ENCODE data around the gene SFMBT2. TPM values are rescaled to one million over a fixed set of nuclear protein-coding genes. Genes with fewer than 3 reads are reported as not detected.

The SFMBT2 gene
- total RNA-seq, 2 experiments from 2014 or later, result 50.6 to 52.4 TPM

DNA sequence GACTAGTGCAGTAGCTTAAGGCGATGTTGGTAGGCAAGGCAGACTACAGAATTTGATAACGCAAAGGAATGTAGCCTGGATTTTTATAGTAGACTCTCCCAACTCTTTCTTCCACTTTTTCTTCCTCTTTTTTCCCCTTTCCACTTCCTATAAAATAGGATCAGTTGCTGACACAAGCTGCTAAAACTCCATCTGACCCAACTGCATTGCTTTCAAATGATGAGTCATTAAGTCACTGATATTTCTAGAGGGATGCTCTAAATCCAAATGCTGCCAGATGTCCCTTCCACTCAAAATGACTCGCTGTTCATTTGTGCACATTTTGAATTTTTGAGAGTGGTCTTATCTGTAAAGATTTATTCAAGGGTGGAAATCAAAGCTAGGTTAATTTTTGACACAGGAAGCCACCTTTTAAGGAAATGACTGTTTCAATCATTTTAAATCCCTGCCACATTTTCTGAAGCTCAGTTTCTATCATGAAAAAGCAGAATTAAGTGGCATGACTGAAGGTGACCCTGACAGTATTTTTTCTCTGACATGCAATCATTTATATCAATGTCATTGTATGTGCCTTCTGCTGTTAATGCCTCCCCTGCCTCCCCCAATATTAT, 25.8 kb upstream of the SFMBT2 start:
- POLR2A ChIA-PET, result interaction anchor here (0.9 to 2.1 kb wide), 2 partner anchors 10 to 25 kb away, joined by 3 to 6 read pairs; partner anchors contain the start of gene SFMBT2

DNA sequence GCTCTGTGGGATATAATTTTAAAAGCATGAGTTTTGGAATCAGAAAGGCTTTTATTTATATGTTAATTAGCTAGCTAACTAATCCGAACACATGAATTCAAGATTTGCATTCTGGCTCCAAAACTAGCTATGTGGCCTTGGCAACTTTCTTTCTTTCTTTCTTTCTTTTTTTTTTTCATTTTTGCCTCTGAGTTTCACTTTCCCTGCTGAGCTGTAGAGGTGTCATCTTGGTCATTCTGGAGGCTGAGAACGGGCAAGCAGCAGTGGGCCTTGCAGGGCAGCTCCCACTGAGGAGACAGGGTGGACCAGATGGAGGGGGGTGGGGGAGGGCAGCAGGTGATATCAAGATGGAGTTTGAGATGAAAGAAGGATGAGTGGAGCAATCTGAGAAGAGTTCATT, 24.8 kb upstream of the SFMBT2 start:
- POLR2A ChIA-PET, result interaction anchor here (2.1 kb wide), 1 partner anchor 25 kb away, joined by 6 read pairs; the partner anchor contains the start of gene SFMBT2
- Mint-ChIP-seq H3K27me3 (peaks cover 25% of the 10 kb centered on the region), H3K4me1 (peaks cover 14% of the 10 kb centered on the region), H3K36me3 (peaks cover 2% of the 10 kb centered on the region), H3K27ac (peak overlapping the region; percentile 37), H3K4me3 (no peak overlapping the region), H3K9me3 (peaks cover 1% of the 10 kb centered on the region)
- DNase-seq (no peak), ATAC-seq (ENCODE audit: low read depth) (no peak)

More for the DNA sequence above, 25.8 kb upstream of the SFMBT2 start:
- H3K9me3 Mint-ChIP-seq, result peaks cover 1% of the 10 kb centered on the region
- ATAC-seq (ENCODE audit: low read depth), result no peak
- peaks cover 2% of the 10 kb centered on the region for H3K36me3 Mint-ChIP-seq
- no peak for DNase-seq
- no peak overlapping the region for H3K27ac Mint-ChIP-seq
- peaks cover 25% of the 10 kb centered on the region for H3K27me3 Mint-ChIP-seq
- H3K4me1 Mint-ChIP-seq, result peaks cover 13% of the 10 kb centered on the region
- peak overlapping the region; percentile 22 for H3K4me3 Mint-ChIP-seq

DNA sequence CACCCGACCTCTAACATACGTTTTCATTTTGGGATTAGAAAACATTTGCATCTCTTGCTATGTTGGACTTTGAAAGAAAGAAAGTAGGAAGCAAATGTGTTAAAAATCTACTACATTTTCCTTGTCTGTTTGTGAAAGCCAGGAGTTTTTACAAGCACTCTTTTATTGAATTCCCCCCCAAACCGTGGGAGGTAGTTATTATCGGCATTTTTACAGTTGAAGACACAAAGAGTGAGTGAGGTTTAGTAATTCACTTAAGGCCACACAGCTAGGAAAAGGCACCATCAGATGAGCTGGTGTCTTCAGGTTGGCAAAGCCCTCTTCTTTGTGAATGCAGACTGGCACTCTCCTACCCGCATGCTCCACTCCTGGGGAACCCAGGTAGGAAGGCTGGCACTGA, 23.5 kb upstream of the SFMBT2 start:
- Mint-ChIP-seq H3K4me1 (peaks cover 14% of the 10 kb centered on the region), H3K27me3 (peaks cover 22% of the 10 kb centered on the region), H3K36me3 (peaks cover 2% of the 10 kb centered on the region), H3K27ac (no peak overlapping the region), H3K4me3 (no peak overlapping the region), H3K9me3 (peaks cover 1% of the 10 kb centered on the region)
- DNase-seq, result no peak
- ATAC-seq (ENCODE audit: low read depth), result no peak
- POLR2A ChIA-PET, result interaction anchor here (0.6 to 0.7 kb wide), 2 partner anchors 64 to 809 kb away, joined by 4 to 5 read pairs; no protein-coding TSS in a partner anchor

DNA sequence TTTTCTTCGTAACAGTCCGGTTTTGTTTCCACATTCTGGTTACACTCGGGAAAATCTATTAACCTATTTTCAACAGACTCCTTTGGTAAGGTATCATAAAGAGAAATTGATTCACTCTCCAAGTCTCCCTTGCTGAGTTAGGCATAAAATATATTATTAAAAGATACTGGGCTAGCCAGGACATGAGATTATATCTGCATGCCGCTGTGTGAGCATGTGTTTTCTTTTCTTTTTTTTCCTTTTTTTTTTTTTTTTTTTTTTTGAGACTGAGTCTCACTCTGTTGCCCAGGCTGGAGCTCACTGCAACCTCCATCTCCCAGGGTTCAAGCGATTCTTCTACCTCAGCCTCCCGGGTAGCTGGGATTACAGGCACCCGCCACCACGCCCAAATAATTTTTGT, 23.0 kb upstream of the SFMBT2 start:
- Mint-ChIP-seq H3K4me1 (peaks cover 14% of the 10 kb centered on the region), H3K27ac (no peak overlapping the region), H3K36me3 (peaks cover 2% of the 10 kb centered on the region), H3K9me3 (peaks cover 1% of the 10 kb centered on the region), H3K27me3 (peaks cover 22% of the 10 kb centered on the region), H3K4me3 (no peak overlapping the region)
- ATAC-seq (ENCODE audit: low read depth), result no peak
- POLR2A ChIA-PET, result interaction anchor here (0.6 to 0.7 kb wide), 2 partner anchors 65 to 809 kb away, joined by 4 to 5 read pairs; no protein-coding TSS in a partner anchor
- DNase-seq, result no peak

DNA sequence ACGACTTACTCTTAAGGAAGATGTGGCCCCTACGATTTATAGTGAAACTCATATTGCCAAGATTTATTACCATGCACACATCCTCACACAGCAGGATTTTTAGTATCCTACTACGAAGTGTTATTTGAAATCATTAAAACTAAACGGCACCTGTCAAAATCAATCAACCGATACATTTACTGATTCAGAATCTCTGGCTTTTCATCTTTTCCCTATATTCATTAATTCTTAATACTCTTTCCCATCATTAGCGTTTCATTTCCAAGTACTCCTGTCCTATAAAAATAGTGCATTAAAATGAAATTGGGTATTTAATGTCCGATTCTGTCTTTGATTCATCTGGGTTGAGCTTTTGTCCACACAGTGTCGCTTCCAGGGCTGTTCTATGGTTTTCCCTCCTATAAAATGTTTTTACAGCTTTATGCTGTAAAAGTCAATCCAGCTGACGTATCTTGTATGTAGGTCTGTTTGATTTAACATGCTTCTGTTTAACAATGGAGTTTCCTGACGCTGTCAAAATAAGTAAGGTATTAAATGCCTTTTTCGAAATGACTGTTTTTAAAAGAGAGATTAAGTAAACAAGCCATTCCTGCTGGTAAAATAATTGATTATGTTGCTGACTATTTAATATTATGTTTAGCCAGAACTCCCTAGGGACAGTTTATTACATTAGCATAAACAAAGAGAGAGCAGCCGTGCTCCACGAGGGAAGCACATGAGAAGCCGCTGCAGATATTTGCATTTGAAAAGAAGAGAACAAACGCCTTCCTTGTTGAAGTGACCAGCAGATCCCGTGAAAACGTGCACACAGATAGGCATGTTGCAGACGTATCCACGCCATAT, 22.3 kb upstream of the SFMBT2 start:
- POLR2A ChIA-PET, result no interaction called here
- peaks cover 2% of the 10 kb centered on the region for H3K36me3 Mint-ChIP-seq
- H3K4me3 Mint-ChIP-seq, result no peak overlapping the region
- peaks cover 14% of the 10 kb centered on the region for H3K4me1 Mint-ChIP-seq
- ATAC-seq (ENCODE audit: low read depth) (no peak), DNase-seq (no peak)
- peaks cover 17% of the 10 kb centered on the region for H3K27me3 Mint-ChIP-seq
- H3K27ac Mint-ChIP-seq, result no peak overlapping the region
- H3K9me3 Mint-ChIP-seq, result peaks cover 1% of the 10 kb centered on the region

DNA sequence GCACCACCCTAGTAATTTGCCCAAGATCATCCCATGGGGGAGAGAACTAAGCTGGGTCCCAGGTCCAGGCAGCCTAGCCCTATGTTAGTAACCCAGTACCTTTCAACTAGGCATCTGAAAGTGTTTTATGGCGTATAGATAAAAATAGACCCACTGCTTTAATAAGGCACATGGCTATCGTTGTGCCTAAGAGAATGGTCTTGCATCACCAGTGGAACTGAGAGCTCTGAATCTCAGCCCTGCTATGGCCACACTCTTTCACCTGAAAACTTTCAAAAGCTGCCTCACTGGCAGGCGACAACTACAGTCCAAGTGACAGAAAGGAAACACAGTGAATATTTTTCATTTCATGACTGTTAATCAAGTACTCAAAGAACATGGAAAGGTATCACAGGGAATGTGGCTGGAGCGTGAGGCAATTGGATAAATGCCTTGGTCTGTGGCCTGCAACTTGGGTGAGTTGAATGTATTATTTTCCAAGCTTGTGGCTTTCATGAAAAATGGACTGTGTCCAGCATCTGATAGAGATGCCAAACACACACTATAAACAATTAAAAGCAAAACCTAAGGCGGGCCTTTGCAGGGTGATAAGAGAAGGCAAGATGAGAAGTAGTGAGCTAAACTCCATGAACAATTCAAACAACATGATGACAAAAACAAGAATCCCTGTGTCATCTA, 18.0 kb upstream of the SFMBT2 start:
- Mint-ChIP-seq H3K36me3 (no peaks in the 10 kb centered on the region), H3K27ac (no peak overlapping the region), H3K9me3 (peaks cover 1% of the 10 kb centered on the region), H3K4me3 (no peak overlapping the region), H3K4me1 (peaks cover 15% of the 10 kb centered on the region), H3K27me3 (peaks cover 17% of the 10 kb centered on the region)
- POLR2A ChIA-PET, result interaction anchor here (0.8 kb wide), 1 partner anchor 55 kb away, joined by 3 read pairs; no protein-coding TSS in a partner anchor
- ATAC-seq (ENCODE audit: low read depth), result no peak
- no peak for DNase-seq

DNA sequence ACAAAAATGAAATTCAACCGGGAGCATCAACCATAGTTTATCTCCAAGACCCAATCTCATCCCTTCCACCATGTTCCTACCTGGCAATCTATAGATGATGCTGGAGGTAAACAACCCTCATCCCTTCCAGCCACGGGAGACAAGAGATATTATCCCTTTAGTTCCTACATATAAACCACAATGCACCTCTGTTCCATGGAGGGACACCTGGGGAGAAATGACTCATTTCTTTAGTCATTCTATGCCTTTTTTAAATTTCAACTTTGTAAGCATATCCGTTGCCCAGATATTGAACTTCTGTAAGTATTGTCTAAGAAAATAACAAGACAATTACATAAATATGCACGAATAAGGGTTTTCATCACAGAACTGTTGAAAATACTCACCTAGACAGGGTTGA, 15.5 kb upstream of the SFMBT2 start:
- Mint-ChIP-seq H3K27ac (no peak overlapping the region), H3K4me1 (peaks cover 13% of the 10 kb centered on the region), H3K36me3 (no peaks in the 10 kb centered on the region), H3K4me3 (no peak overlapping the region), H3K9me3 (peaks cover 1% of the 10 kb centered on the region), H3K27me3 (peaks cover 4% of the 10 kb centered on the region)
- DNase-seq (no peak), ATAC-seq (ENCODE audit: low read depth) (no peak)
- POLR2A ChIA-PET, result interaction anchor here (2.9 kb wide), 1 partner anchor 15 kb away, joined by 13 read pairs; the partner anchor contains the start of gene SFMBT2

DNA sequence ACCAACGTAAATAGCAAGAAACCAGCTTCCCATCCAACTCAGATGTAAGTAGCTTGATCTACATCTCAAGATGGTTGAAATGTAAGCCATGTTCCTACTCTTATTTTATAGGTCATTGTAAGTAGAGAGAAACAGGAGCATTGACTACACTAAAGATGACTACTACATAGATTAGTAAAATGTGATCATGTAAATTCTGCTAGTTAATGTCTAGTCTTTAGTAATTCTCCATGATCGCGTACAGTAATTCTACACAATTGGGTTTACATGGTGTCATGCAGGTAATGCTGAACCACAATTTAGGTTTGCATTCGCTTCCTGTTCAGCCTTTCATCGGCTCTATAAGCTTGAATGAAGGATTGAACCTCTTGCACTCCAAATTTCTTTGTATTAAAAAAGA, 14.9 kb upstream of the SFMBT2 start:
- POLR2A ChIA-PET, result interaction anchor here (0.6 to 2.9 kb wide), 2 partner anchors 14 to 1238 kb away, joined by 3 to 13 read pairs; partner anchors contain the start of gene SFMBT2
- ATAC-seq (ENCODE audit: low read depth), result no peak
- DNase-seq, result no peak
- H3K9me3 Mint-ChIP-seq, result peaks cover 1% of the 10 kb centered on the region
- peak overlapping the region; percentile 20 for H3K27ac Mint-ChIP-seq
- no peak overlapping the region for H3K4me3 Mint-ChIP-seq
- peaks cover 13% of the 10 kb centered on the region for H3K4me1 Mint-ChIP-seq
- H3K36me3 Mint-ChIP-seq, result no peaks in the 10 kb centered on the region
- H3K27me3 Mint-ChIP-seq, result peaks cover 7% of the 10 kb centered on the region

DNA sequence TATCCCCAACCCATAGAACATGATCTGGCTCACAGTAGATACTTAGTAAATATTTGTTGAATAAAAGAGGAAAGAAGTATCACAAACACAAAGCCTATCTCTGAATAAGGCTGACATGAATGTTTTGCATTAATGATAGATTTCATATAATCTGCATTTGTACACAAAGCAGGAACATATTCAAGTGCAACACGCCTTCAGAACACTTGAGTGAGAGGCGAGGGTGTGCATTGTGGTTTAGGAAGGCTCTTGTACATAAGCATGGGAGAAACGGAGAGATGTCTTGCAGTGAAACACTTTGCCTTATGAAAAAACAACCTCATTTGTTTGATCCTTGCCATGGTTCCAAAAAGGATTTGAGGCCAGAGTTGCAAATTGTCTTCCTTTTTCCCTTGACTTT, 14.1 kb upstream of the SFMBT2 start:
- H3K27ac Mint-ChIP-seq, result no peak overlapping the region
- POLR2A ChIA-PET, result interaction anchor here (2.9 kb wide), 1 partner anchor 13 kb away, joined by 13 read pairs; the partner anchor contains the start of gene SFMBT2

DNA sequence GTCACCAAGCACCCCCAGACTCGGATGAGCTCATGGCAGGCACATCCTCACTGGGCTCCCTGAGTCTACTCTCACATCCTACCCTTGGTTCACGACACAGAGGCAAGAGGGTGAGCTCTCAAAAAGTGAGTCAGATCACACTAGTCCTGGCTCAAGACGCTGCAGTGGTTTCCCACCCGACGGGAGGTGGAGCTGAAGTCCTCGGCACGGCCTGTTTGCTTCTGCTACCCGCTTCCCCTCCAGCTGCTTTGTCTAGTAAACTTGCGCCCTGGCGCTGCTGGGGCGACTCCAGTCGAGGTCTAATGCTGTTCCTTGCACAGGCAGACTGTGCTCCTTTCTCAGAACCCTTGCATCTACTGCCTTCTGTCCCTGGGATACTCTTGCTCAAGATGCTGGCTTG, 13.5 kb upstream of the SFMBT2 start:
- Mint-ChIP-seq H3K27ac (no peak overlapping the region), H3K9me3 (peaks cover 1% of the 10 kb centered on the region), H3K4me3 (no peak overlapping the region), H3K36me3 (no peaks in the 10 kb centered on the region), H3K4me1 (peaks cover 19% of the 10 kb centered on the region), H3K27me3 (peaks cover 7% of the 10 kb centered on the region)
- ATAC-seq (ENCODE audit: low read depth) (peak; percentile 84), DNase-seq (no peak)
- POLR2A ChIA-PET, result interaction anchor here (0.5 to 2.9 kb wide), 2 partner anchors 13 to 23 kb away, joined by 3 to 13 read pairs; partner anchors contain the start of gene SFMBT2

More for the DNA sequence above, 14.1 kb upstream of the SFMBT2 start:
- peaks cover 7% of the 10 kb centered on the region for H3K27me3 Mint-ChIP-seq
- ATAC-seq (ENCODE audit: low read depth) (no peak), DNase-seq (no peak)
- peaks cover 1% of the 10 kb centered on the region for H3K9me3 Mint-ChIP-seq
- no peaks in the 10 kb centered on the region for H3K36me3 Mint-ChIP-seq
- no peak overlapping the region for H3K4me3 Mint-ChIP-seq
- H3K4me1 Mint-ChIP-seq, result peaks cover 15% of the 10 kb centered on the region

DNA sequence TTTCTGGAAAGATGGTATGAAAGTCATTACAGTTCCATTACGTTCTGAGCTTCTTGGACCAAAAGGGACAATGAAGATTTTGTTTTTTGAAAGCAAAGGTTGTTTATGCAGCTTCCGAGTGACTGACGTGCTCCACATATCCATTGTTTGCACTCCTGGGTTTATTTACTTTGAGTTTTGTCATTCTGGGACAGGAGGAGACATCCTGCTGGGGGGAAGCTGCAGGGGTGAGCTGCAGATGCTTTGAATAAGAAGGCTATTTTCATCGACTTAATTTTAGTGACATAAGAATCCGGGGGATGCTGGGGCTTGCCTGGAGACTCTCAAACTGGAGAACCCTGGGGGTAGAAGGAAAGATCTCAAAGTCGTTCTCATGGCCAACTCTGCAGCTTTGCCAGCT, 12.7 kb upstream of the SFMBT2 start:
- no peak overlapping the region for H3K27ac Mint-ChIP-seq
- ATAC-seq (ENCODE audit: low read depth), result no peak
- no peaks in the 10 kb centered on the region for H3K36me3 Mint-ChIP-seq
- DNase-seq, result no peak
- POLR2A ChIA-PET, result interaction anchor here (2.9 kb wide), 1 partner anchor 12 kb away, joined by 13 read pairs; the partner anchor contains the start of gene SFMBT2
- H3K4me3 Mint-ChIP-seq, result no peak overlapping the region
- peaks cover 7% of the 10 kb centered on the region for H3K27me3 Mint-ChIP-seq
- H3K4me1 Mint-ChIP-seq, result peaks cover 24% of the 10 kb centered on the region
- peaks cover 1% of the 10 kb centered on the region for H3K9me3 Mint-ChIP-seq

DNA sequence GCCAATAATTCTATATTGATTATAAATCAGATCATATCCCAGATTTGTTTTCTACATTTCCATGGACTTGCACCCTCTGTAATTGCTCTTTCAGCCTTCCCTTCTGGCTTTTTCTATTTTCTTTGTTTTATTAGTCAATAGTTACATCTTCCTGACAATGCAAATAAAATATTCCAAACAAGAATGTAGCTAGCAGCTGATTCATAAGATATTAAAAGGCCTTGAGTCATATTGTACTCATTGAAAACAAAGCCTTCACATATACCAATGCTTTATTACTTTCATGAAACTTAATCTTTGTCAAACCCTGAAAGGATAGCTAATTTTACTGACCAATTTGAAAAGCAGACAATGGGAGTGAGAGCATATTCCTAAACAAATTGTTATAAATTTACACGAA, 10.7 kb upstream of the SFMBT2 start:
- peaks cover 2% of the 10 kb centered on the region for H3K36me3 Mint-ChIP-seq
- no peak overlapping the region for H3K4me3 Mint-ChIP-seq
- ATAC-seq (ENCODE audit: low read depth) (no peak), DNase-seq (no peak)
- peaks cover 3% of the 10 kb centered on the region for H3K9me3 Mint-ChIP-seq
- no peak overlapping the region for H3K27ac Mint-ChIP-seq
- H3K4me1 Mint-ChIP-seq, result peaks cover 39% of the 10 kb centered on the region
- peaks cover 7% of the 10 kb centered on the region for H3K27me3 Mint-ChIP-seq
- POLR2A ChIA-PET, result interaction anchor here (1.5 kb wide), 1 partner anchor 10 kb away, joined by 5 read pairs; no protein-coding TSS in a partner anchor

DNA sequence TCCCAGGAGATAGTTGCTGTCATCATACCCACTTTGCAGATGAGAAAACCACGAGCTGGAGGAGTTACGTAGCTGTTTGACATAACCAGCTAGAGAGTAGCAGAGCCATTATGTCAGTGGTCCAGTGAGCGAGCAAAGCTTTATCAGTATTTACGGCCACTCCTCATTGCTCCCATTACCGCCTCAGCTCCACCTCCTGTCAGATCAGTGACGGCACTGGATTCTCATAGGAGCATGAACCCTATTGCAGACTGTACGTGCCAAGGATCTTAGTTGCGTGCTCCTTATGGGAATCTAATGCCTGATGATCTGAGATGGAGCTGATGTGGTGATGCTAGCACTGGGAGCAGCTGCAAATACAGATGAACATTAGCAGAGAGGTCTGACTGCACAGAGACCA, 9.2 kb upstream of the SFMBT2 start:
- H3K4me1 Mint-ChIP-seq, result peaks cover 30% of the 10 kb centered on the region
- ATAC-seq (ENCODE audit: low read depth) (no peak), DNase-seq (no peak)
- POLR2A ChIA-PET, result interaction anchor here (0.6 to 1.4 kb wide), 2 partner anchors 9 to 227 kb away, joined by 3 to 6 read pairs; partner anchors contain the start of gene SFMBT2
- peaks cover 10% of the 10 kb centered on the region for H3K27me3 Mint-ChIP-seq
- H3K4me3 Mint-ChIP-seq, result no peak overlapping the region
- peaks cover 2% of the 10 kb centered on the region for H3K36me3 Mint-ChIP-seq
- H3K9me3 Mint-ChIP-seq, result peaks cover 2% of the 10 kb centered on the region
- H3K27ac Mint-ChIP-seq, result no peak overlapping the region

Data from activated naive CD8-positive, alpha-beta T cell treated with anti-CD3 and anti-CD28 coated beads, Interleukin-2, amount 10 ng/mL, durations not matched to agents 7 days and 5 days (primary cell).